ENCODE data around the gene ERICH4. TPM values are rescaled to one million over a fixed set of nuclear protein-coding genes. Genes with fewer than 3 reads are reported as not detected.

Gene ERICH4
- total and polyA plus RNA-seq, 2 of the 13 experiments (the other 11 are each of a cell fraction or from before 2014, with no cell fraction given): 0.40 to 0.64 TPM

DNA sequence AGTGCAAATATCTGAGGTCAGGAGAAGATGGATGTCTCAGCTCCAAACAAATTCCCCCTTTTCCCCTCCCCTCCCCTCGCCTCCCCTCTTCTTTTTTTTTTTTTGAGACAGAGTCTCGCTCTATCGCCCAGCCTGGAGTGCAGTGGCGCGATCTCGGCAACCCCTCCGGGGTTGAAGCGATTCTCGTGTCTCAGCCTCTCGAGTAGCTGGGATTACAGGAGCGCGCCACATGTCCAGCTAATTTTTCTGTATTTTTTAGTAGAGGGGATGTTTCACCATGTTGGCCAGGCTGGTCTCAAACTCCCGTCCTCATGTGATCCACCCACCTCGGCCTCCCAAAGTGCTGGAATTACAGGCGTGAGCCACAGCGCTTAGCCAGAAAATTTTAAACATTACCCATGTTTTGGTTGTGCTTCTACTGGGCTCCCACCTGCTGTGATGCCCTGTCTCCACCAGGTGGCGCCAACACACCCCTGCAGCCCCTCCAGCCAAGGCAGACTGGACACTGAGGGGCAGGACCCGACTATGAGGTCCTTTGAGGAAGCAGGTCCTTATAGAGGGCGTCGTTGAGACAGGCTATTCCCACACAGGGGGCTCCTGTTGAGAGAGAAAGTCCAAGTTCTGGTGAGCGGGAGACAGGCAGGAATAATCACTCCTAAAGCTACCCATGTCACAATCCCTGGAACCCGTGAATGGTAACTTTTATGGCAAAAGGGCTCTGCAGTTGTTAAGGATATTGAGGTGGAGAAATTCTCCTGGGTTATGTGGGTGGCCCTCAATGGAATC, 6.3 kb downstream of the ERICH4 start (continued):
- TF ChIP-seq SNAPC4 (CRISPR knock-in tag; IDR thresholded peaks at IDR 0.05) (no peak), KDM5A (IDR thresholded peaks at IDR 0.05; ENCODE audit: borderline replicate concordance, low read length) (no peak), MIER2 (CRISPR knock-in tag; IDR thresholded peaks at IDR 0.05) (0 out of 2 replicates have a peak, but pooled peaks have one; percentile 48), ZNF335 (CRISPR knock-in tag; IDR thresholded peaks at IDR 0.05) (0 out of 2 replicates have a peak, but pooled peaks have one; percentile 48), TCF7 (IDR thresholded peaks at IDR 0.05; ENCODE audit: low read depth) (no peak), CBX5 (CRISPR knock-in tag; IDR thresholded peaks at IDR 0.05; ENCODE audit: borderline replicate concordance) (no peak), DRAP1 (CRISPR knock-in tag; IDR thresholded peaks at IDR 0.05) (0 out of 2 replicates have a peak, but pooled peaks have one; percentile 27), ZFP91 (CRISPR knock-in tag; IDR thresholded peaks at IDR 0.05; ENCODE audit: borderline replicate concordance) (0 out of 2 replicates have a peak, but pooled peaks have one; percentile 25), MIXL1 (CRISPR knock-in tag; IDR thresholded peaks at IDR 0.05) (peak; percentile 46; the same call in 1 of the 2 replicates), FOXA3 (CRISPR knock-in tag; IDR thresholded peaks at IDR 0.05) (0 out of 2 replicates have a peak, but pooled peaks have one; percentile 24), ETS1 (CRISPR knock-in tag; IDR thresholded peaks at IDR 0.05) (no peak), ZNF331 (CRISPR knock-in tag; IDR thresholded peaks at IDR 0.05) (peak; percentile 54; the same call in 1 of the 2 replicates), IRF2 (CRISPR knock-in tag; IDR thresholded peaks at IDR 0.05) (0 out of 2 replicates have a peak, but pooled peaks have one; percentile 47)
- TF ChIP-seq, protein P1, sequence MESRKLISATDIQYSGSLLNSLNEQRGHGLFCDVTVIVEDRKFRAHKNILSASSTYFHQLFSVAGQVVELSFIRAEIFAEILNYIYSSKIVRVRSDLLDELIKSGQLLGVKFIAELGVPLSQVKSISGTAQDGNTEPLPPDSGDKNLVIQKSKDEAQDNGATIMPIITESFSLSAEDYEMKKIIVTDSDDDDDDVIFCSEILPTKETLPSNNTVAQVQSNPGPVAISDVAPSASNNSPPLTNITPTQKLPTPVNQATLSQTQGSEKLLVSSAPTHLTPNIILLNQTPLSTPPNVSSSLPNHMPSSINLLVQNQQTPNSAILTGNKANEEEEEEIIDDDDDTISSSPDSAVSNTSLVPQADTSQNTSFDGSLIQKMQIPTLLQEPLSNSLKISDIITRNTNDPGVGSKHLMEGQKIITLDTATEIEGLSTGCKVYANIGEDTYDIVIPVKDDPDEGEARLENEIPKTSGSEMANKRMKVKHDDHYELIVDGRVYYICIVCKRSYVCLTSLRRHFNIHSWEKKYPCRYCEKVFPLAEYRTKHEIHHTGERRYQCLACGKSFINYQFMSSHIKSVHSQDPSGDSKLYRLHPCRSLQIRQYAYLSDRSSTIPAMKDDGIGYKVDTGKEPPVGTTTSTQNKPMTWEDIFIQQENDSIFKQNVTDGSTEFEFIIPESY (CRISPR knock-in tag; IDR thresholded peaks at IDR 0.05): 0 out of 2 replicates have a peak, but pooled peaks have one; percentile 36

Measured in HepG2 (cell line).